Activated effector memory CD4-positive, alpha-beta T cell treated with anti-CD3 and anti-CD28 coated beads, Interleukin-2, amount 50 U/mL, for 16 hours (primary cell): ENCODE results near the gene CBX5.

ENCODE experiments used
- DNase-seq: peaks from one replicate; pipeline ENCODE4 v3.0.0-alpha.2; 2020

CBX5 gene

DNA sequence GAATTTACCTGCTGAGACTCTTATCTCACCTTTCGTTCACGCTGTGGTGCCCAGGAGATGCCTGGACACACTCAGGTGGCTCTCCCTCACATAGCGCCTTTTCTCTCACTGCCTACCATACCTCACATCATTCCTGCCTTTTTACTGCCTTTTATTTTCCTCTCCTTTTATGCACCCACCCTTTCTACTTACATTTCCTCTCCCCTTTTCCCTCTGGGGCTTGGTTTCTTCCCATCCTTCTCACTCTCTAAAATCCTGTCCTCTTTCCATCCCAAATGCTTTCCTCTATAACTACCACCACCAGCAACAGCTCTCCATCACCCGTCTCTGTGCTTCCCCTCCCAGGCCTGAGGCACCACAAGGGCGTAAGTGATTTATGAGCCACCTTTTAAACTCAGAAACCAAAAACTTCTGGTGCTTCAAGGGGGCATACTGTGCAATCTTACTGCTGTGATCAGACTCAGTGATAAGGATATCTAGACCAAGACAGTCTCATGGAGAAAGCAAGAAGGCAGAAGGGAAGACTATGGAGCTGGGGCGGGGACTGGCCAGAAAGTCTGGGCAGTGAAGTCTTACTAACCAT is 58.4 kb downstream of the CBX5 start:
- no peak for DNase-seq

GRCh38 chr12:54220567-54220966 is 59.4 kb downstream of the CBX5 start:
- DNase-seq, result no peak

GRCh38 chr12:54220092-54220557 is 59.8 kb downstream of the CBX5 start:
- DNase-seq, result peak; percentile 87

DNA sequence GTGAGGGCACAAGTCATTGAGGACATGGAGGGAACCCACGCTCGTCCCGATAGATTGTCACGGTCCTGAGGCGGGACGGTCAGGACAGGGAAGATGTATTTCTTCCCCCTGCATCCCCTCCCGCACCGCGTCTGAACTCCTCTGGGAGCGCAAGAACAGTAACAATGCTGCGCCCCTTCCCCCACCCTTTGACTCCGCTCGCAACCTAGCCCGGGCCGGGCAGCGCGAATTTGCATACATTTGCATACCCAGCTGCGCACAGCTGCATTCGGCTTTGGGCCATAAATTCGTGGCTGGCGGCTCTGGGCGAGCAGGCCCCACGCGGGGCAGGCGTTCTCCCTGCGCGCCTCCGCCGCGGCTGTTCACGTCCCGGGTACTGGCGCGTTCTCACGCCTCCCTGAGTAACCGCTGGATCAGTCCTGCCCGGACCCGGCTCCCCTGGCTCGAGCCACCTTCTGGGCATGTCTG is 62.1 kb downstream of the CBX5 start:
- DNase-seq, result no peak

- DNase-seq, result peak; percentile 90
Measured at GRCh38 chr12:54216797-54217661, 62.9 kb downstream of the CBX5 start.

DNA sequence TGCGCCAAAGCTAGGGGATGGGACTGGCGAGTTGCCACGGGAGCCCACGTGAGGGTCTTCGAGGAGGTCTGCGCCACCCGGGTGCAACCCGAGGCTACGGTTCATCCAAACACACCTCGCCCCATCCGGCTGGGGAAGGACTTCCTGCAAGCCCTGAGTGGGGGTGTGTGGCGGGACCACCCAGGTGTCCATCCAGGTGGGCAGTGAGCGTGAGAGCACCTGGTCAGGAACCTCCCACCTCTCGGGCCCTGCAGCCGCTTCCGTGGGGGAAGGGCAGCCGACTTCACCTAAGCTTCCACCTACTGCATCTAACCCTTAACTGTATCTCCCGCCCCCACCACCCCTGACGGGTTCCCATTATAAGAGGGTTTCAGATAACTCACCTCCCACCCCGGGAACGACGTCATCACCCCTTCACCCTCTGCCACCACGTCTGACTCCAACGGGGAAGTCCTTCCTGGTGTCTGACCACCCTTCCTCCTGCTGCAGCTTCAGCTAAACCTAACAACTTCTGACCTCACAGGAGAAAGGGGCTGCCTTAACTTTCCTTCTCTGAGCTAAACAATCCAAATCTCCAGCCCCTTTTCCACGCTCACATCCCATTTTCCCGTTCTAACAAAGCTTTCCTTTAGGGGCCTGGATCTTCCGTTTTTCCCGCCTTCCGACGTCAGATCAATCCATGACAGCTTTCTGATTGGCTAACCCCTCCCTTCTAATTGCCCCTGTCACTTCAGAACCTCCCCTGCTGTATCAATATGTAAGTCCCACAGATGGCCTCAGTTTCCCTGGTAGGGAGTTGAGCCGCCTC is 63.7 kb downstream of the CBX5 start:
- peak; percentile 74 for DNase-seq

- peak; percentile 96 for DNase-seq
Measured at GRCh38 chr12:54214553-54215406, 65.1 kb downstream of the CBX5 start.

GRCh38 chr12:54213079-54213478 is 66.8 kb downstream of the CBX5 start:
- no peak for DNase-seq

DNA sequence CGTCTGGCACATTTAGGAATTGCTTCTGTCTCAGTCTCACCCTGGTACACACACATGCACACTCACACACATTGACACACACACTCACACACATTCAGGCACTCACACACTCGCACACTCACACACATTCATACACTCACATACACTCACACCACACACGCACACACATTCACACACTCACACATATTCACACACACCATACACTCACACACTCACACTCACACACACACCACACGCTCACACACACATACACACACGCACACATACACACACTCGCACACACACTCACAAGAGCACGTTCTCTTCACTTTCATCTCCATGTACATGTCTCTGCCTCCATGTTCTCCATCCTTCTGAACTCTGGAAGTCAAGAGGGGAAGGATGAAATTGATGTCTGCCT is 68.0 kb downstream of the CBX5 start:
- DNase-seq, result no peak

DNA sequence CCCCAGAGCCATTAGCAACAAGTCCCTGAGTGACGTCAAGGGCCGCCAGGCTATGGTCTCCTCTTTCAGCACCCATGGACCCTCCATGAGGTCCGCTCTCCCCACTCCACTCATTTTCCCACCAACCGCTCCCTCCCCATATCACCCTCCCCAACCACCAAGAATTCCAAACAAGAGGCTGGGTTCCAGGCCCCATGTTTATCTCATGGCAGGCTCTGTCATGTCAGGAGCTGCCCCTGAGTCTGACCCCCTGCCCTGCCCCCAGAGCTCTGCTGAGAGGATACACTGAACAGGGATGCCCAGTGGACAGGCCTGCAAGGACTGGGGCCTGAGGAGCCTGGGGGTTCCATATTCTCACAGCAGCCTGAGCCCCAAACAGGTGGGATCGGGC is 69.5 kb downstream of the CBX5 start:
- no peak for DNase-seq

- DNase-seq, result no peak
Measured at GRCh38 chr12:54208591-54208990, 71.3 kb downstream of the CBX5 start.

DNA sequence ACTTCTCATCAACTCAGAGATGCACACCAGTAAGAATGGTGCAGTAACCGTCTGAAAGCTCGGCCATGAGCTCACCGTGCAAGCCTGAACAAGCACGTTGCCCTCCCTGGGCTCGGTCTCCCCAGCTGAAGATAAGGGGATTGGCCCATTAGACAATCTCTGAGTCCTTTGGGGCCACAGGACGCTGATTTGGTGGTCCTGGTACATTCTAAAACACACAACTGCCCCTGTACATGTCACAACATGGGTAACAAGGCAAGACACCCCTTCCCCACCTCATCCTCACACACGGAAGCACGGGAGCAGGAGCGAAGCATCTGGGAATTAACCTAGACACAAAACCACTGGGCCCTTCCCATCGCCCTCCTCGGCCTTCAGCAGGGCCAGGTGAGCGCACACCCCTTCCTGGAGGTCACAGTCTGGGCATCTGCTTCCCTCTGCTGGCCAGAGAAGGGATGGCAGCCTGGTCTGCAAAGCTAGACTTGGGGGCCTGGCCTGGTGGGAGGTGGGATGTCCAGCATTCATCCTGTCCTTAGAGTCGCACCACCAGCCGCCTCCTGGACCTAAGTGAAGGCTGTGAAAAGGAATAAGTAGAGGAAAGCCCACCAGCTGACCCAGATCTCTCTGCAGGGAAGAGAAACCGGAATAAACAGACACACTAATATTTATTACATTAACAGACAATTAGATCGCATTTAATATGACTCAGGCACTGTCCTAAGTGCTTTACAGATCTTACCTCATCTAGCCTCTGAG is 72.2 kb downstream of the CBX5 start:
- peak; percentile 93 for DNase-seq

GRCh38 chr12:54206791-54207190 is 73.1 kb downstream of the CBX5 start:
- no peak for DNase-seq

DNA sequence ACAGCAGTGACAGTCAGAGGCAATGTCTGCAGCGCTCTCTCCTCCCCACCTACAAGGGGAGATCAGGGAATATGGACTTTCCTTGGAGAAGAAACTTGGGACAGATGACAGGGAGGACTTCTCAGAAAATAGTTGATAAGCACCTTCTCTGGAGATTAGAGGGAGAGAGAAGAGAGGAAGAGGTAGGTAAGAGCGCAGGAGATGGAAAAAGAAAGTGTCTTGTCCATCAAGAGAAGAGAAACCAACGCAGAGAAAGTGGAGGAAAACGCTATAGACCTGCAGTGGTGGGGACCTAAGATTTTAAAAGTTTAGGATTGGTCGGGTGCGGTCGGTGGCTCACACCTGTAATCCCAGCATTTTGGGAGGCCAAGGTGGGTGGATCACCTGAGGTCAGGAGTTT is 75.6 kb downstream of the CBX5 start:
- DNase-seq, result no peak

DNA sequence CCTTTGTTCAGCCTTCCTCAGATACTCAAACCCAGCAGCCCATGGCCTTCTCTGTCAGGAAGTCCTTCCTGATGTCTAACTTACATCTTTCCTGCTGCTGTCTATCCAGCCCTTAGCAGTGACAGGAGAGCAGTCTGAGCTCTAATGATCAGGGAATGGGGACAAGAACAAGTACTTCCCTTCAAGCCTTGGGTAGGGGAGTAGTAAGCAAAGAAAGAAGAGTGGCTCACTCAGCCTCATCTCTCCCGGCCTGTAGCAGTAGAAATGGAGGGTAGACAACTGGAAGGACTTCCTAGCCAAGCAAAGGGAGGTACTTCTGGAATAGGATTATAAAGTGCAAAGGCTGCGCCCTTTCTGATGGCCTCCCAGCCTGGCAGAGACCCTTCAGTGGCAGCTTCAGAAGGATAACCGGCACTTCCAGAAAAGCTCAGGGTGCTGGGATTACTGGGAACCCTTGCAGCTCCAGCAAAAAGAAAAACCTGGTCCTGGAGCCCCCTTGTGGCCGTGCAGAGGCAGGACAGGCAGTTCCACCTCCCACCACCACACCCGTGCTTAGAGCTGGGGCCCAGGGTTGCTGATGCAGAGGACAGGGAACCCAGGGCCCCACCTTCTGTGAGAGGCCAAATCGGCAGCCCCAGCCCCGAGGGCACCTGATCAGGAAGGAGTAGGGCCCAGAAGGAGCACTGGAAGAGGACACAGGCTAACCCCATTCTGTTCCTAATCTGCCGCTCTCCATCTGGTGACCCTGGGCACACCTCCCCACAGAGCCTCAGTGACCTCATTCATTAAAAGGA is 78.7 kb downstream of the CBX5 start:
- peak; percentile 89 for DNase-seq

GRCh38 chr12:54200412-54200811 is 79.5 kb downstream of the CBX5 start:
- no peak for DNase-seq

GRCh38 chr12:54199917-54200316 is 80.0 kb downstream of the CBX5 start:
- no peak for DNase-seq

GRCh38 chr12:54199034-54199433 is 80.9 kb downstream of the CBX5 start:
- no peak for DNase-seq

DNA sequence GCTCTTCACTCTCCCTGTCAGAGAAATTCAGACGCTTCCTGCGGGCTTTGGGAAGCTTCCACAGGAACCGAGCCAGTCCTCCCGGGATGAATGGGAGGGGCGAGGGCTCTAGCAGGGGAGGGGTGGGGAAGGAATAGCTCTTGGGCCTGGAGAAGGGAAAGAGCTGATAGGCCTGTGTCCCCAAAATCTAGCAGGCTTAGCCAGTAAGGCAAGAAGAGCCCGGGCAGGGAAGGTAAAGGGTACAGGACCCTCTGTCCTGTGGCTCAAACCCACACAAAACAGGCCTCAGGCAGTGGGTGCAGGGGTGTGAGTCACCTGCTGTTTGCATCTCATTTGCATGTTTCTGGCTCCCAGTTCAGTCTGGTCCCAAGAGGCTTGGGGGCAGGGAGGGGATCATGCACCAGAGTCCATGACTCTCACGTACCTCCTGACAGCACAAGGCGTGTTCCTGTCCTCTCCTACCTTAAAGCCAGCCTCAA is 82.5 kb downstream of the CBX5 start:
- DNase-seq, result no peak

GRCh38 chr12:54197010-54197409 is 82.9 kb downstream of the CBX5 start:
- DNase-seq, result no peak

DNA sequence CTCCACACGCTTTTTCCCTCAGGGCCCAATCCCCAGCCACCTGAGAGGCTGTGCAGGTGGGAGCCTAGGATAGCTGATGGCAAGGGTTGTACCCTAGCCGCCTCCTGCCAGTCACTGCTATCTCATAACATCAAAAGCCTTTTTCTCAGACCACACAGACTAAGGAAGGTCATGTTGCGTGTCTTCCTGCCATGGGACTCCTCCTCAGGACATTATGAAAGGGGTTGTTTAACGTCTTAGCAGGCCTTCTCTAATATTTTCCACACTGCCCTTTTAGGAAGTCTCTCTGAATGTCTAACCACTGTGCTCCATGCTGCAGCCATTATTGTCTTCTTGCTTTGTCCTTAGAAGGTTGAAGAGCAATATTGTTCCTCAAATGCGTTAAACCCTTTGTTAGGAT is 83.5 kb downstream of the CBX5 start:
- no peak for DNase-seq
